HCT116 (cell line): ENCODE measurements around the gene NLN. TPM values are rescaled to one million over a fixed set of nuclear protein-coding genes. Genes with fewer than 3 reads are reported as not detected.

Experiments used
- ATAC-seq: fragments of 200-7000 bp; cut with Tn5 transposase; 2 replicates; pipeline ENCODE4 v1.9.1; 2020; ENCODE audit warnings: mild to moderate bottlenecking, moderate library complexity
- BruUV-seq: library from RNA; stranded (reverse); fragments of 400-500 nt; replicated peaks from 2 replicates; lab custom pipeline; 2021; lab: Mats Ljungman, UMichigan
- CTCF ChIA-PET: fragments of 300-600 bp; sonication (Branson Sonifier 250); formaldehyde crosslinking; loops from one replicate; lab custom pipeline; 2021; ENCODE audit warnings: antibody characterized with exemption; lab: Charles Lee
- POLR2A ChIA-PET: fragments of 300-600, 350-600 bp; sonication (Branson Sonifier 250); formaldehyde crosslinking; loops from one replicate; lab custom pipeline; 2021; ENCODE audit warnings: antibody characterized with exemption; lab: Charles Lee
- RAD21 ChIA-PET, 2 experiments: fragments of 300-600 bp; sonication (Branson Sonifier 250); formaldehyde crosslinking; loops; one replicate each; lab custom pipeline; 2023; ENCODE audit warnings: low total read pairs in 2 of 2; ENCODE audit not compliant: uncharacterized antibody in 2 of 2, unreplicated experiment in 2 of 2, low non-redundant PET in 1 of 2; lab: Charles Lee
- DNase-seq: peaks from one replicate; pipeline ENCODE4 v3.0.0-alpha.2; 2010; ENCODE audit warnings: low read depth, low spot score
- H2AFZ ChIP-seq: fragments of 200-600 bp; shearing (Covaris generic), sonication (generic); 2 replicates; pipeline ENCODE4 v1.6.1; 2017; ENCODE audit warnings: low read depth, mixed run types, mixed read lengths, antibody characterized with exemption, low read length; ENCODE audit not compliant: poor library complexity, severe bottlenecking
- H3K27ac ChIP-seq: 2 replicates; pipeline ENCODE4 v1.5.1; 2012; ENCODE audit warnings: low read depth, low read length
- H3K27me3 ChIP-seq: fragments of 200-600 bp; sonication (generic); 2 replicates; pipeline ENCODE4 v1.6.1; 2016; ENCODE audit warnings: mixed run types, low read length, mixed read lengths; ENCODE audit not compliant: insufficient read depth
- H3K36me3 ChIP-seq, 2 experiments: fragments of 200-500 bp in 1 of 2; fragments of 200-600 bp in 1 of 2; sonication (Bioruptor generic) in 1 of 2; sonication (generic) in 1 of 2; 2 replicates each; pipeline versions ENCODE4 v1.5.1 to v1.6.1; 2014 to 2016; ENCODE audit warnings: low read length in 2 of 2, inconsistent platforms in 1 of 2, mixed read lengths in 1 of 2, mixed run types in 1 of 2; ENCODE audit not compliant: insufficient read depth in 2 of 2, control insufficient read depth in 1 of 2
- H3K4me1 ChIP-seq, 2 experiments: fragments of 200-600 bp in 1 of 2; sonication (generic) in 1 of 2; 2 replicates each; pipeline versions ENCODE4 v1.5.1 to v1.6.1; 2012 to 2017; ENCODE audit warnings: low read length in 2 of 2, inconsistent platforms in 1 of 2, mild to moderate bottlenecking in 1 of 2, mixed read lengths in 1 of 2, mixed run types in 1 of 2, moderate library complexity in 1 of 2; ENCODE audit not compliant: insufficient read depth in 2 of 2, control insufficient read depth in 1 of 2
- H3K4me2 ChIP-seq: fragments of 200-600 bp; sonication (generic); 2 replicates; pipeline ENCODE4 v1.6.1; 2017; ENCODE audit warnings: mixed run types, low read length, mixed read lengths
- H3K4me3 ChIP-seq, 2 experiments: fragments of 200-600 bp in 1 of 2; sonication (generic) in 1 of 2; replicated peaks in 1 of 2; 2 replicates each; pipeline ENCODE4 v1.5.1; 2011 to 2016; ENCODE audit warnings: low read length in 2 of 2, control low read depth in 1 of 2, low read depth in 1 of 2, mild to moderate bottlenecking in 1 of 2, mixed read lengths in 1 of 2, mixed run types in 1 of 2
- H3K79me2 ChIP-seq: fragments of 200-600 bp; sonication (generic); 2 replicates; pipeline ENCODE4 v1.6.1; 2017; ENCODE audit warnings: mild to moderate bottlenecking, mixed run types, low read length, moderate library complexity, mixed read lengths; ENCODE audit not compliant: insufficient read depth
- H3K9ac ChIP-seq: fragments of 200-600 bp; sonication (generic); 2 replicates; pipeline ENCODE4 v1.6.1; 2016; ENCODE audit warnings: low read length, mixed read lengths
- H3K9me2 ChIP-seq: fragments of 200-600 bp; sonication (generic), shearing (Covaris generic); 2 replicates; pipeline ENCODE4 v1.6.1; 2017; ENCODE audit warnings: mixed run types, mild to moderate bottlenecking, moderate library complexity; ENCODE audit not compliant: insufficient read depth
- H3K9me3 ChIP-seq, 2 experiments: fragments of 200-500 bp in 1 of 2; fragments of 200-600 bp in 1 of 2; sonication (Bioruptor generic) in 1 of 2; sonication (generic) in 1 of 2; 2 replicates each; pipeline ENCODE4 v1.6.1; 2014 to 2017; ENCODE audit warnings: low read length in 2 of 2, mixed read lengths in 2 of 2, inconsistent platforms in 1 of 2, low read depth in 1 of 2, mild to moderate bottlenecking in 1 of 2, mixed run types in 1 of 2, moderate library complexity in 1 of 2; ENCODE audit not compliant: control insufficient read depth in 1 of 2, insufficient read depth in 1 of 2
- H4K20me1 ChIP-seq: fragments of 200-600 bp; sonication (generic), shearing (Covaris generic); 2 replicates; pipeline ENCODE4 v1.6.1; 2017; ENCODE audit warnings: mixed run types, mild to moderate bottlenecking, moderate library complexity; ENCODE audit not compliant: insufficient read depth
- CBX3 ChIP-seq: IDR thresholded peaks from 2 replicates; pipeline ENCODE4 v1.6.1; 2012; ENCODE audit warnings: low read depth
- CEBPB ChIP-seq: IDR thresholded peaks from 2 replicates; pipeline ENCODE4 v1.6.1; 2012; ENCODE audit warnings: low read depth
- CTCF ChIP-seq, 3 experiments: fragments of 200-600 bp in 1 of 3; sonication (generic) in 1 of 3; IDR thresholded peaks in 2 of 3; conservative IDR thresholded peaks in 1 of 3; 2 replicates each; pipeline ENCODE4 v1.5.1; 2012 to 2017; ENCODE audit warnings: low read depth in 2 of 3, low read length in 2 of 3, antibody characterized with exemption in 1 of 3, borderline replicate concordance in 1 of 3, control low read depth in 1 of 3, mild to moderate bottlenecking in 1 of 3, mixed read lengths in 1 of 3, mixed run types in 1 of 3, moderate library complexity in 1 of 3; ENCODE audit not compliant: insufficient read depth in 1 of 3
- ELF1 ChIP-seq: IDR thresholded peaks from 2 replicates; pipeline ENCODE4 v1.6.1; 2012; ENCODE audit warnings: low read depth, borderline replicate concordance
- EZH2 ChIP-seq: fragments of 200-600 bp; sonication (generic); IDR thresholded peaks from 2 replicates; pipeline ENCODE4 v1.6.1; 2017; ENCODE audit warnings: antibody characterized with exemption, mixed run types
- EZH2phosphoT487 ChIP-seq: fragments of 200-600 bp; IDR thresholded peaks from 2 replicates; pipeline ENCODE4 v1.6.1; 2018; ENCODE audit warnings: antibody characterized with exemption, borderline replicate concordance
- JUND ChIP-seq: IDR thresholded peaks from 2 replicates; pipeline ENCODE4 v1.6.1; 2012
- MAX ChIP-seq: IDR thresholded peaks from 2 replicates; pipeline ENCODE4 v1.6.1; 2012
- POLR2AphosphoS5 ChIP-seq: IDR thresholded peaks from 2 replicates; pipeline ENCODE4 v1.6.1; 2011; ENCODE audit warnings: mild to moderate bottlenecking, low read depth, low read length, moderate library complexity
- RAD21 ChIP-seq: IDR thresholded peaks from 2 replicates; pipeline ENCODE4 v1.6.1; 2012; ENCODE audit warnings: low read depth, mild to moderate bottlenecking
- SIN3A ChIP-seq: IDR thresholded peaks from 2 replicates; pipeline ENCODE4 v1.6.1; 2012; ENCODE audit warnings: low read depth
- SP1 ChIP-seq: IDR thresholded peaks from 2 replicates; pipeline ENCODE4 v1.6.1; 2012; ENCODE audit warnings: low read depth
- SRF ChIP-seq: IDR thresholded peaks from 2 replicates; pipeline ENCODE4 v1.6.1; 2012; ENCODE audit warnings: low read depth
- TCF7L2 ChIP-seq: IDR thresholded peaks from 2 replicates; pipeline ENCODE4 v1.7.0; 2011; ENCODE audit warnings: borderline replicate concordance, inconsistent platforms; ENCODE audit not compliant: insufficient read depth, insufficient read length; ENCODE audit errors: extremely low read depth
- YY1 ChIP-seq: IDR thresholded peaks from 2 replicates; pipeline ENCODE4 v1.6.1; 2011; ENCODE audit warnings: low read length, low read depth, moderate library complexity, mild to moderate bottlenecking; ENCODE audit not compliant: insufficient replicate concordance; ENCODE audit errors: extremely low read depth
- ZFX ChIP-seq: fragments of 450-650 bp; IDR thresholded peaks from 2 replicates; pipeline ENCODE4 v1.6.1; 2017
- ZNF274 ChIP-seq: fragments of 200-500 bp; sonication (Bioruptor generic); IDR thresholded peaks from 2 replicates; pipeline ENCODE4 v1.6.1; 2014; ENCODE audit warnings: mild to moderate bottlenecking, low read depth, low read length, inconsistent platforms
- intact Hi-C: fragments of 100-400 bp; cut with micrococcal nuclease; formaldehyde crosslinking; loops from 2 replicates; pipeline ENCODE4 v1.10.0; 2022
- total RNA-seq: library from RNA; stranded (reverse); gene quantifications from one replicate; pipeline ENCODE4 v1.2.1, GENCODE V29; 2021; ENCODE audit not compliant: unreplicated experiment
- TF ChIP-seq, protein P1 (sequence below): IDR thresholded peaks from 2 replicates; pipeline ENCODE4 v1.6.1; 2011; ENCODE audit warnings: mild to moderate bottlenecking, low read length, moderate library complexity; ENCODE audit not compliant: insufficient replicate concordance; ENCODE audit errors: extremely low read depth

The NLN gene
- total RNA-seq, 1 experiment from 2014 or later = 67.6 TPM

- intact Hi-C loops = no loop called here
- no peak overlapping the region for H3K4me3 ChIP-seq
- no peaks in the 10 kb centered on the region for H3K9me2 ChIP-seq
- RAD21 ChIA-PET = no interaction called here
- H2AFZ ChIP-seq = no peak overlapping the region
- H4K20me1 ChIP-seq = no peaks in the 10 kb centered on the region
- no peaks in the 10 kb centered on the region for H3K9me3 ChIP-seq
- no peak overlapping the region for H3K4me2 ChIP-seq
- no peak overlapping the region for H3K9ac ChIP-seq
- DNase-seq (no peak), ATAC-seq (no peak)
- no peaks in the 10 kb centered on the region for H3K27me3 ChIP-seq
- no peak overlapping the region for H3K27ac ChIP-seq
- no TSS peak for BruUV-seq
- TF ChIP-seq, protein P1, sequence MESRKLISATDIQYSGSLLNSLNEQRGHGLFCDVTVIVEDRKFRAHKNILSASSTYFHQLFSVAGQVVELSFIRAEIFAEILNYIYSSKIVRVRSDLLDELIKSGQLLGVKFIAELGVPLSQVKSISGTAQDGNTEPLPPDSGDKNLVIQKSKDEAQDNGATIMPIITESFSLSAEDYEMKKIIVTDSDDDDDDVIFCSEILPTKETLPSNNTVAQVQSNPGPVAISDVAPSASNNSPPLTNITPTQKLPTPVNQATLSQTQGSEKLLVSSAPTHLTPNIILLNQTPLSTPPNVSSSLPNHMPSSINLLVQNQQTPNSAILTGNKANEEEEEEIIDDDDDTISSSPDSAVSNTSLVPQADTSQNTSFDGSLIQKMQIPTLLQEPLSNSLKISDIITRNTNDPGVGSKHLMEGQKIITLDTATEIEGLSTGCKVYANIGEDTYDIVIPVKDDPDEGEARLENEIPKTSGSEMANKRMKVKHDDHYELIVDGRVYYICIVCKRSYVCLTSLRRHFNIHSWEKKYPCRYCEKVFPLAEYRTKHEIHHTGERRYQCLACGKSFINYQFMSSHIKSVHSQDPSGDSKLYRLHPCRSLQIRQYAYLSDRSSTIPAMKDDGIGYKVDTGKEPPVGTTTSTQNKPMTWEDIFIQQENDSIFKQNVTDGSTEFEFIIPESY = no peak
- TF ChIP-seq ZFX (no peak), EZH2 (no peak), ZNF274 (no peak), RAD21 (no peak), SIN3A (no peak), TCF7L2 (no peak), POLR2AphosphoS5 (no peak), EZH2phosphoT487 (no peak), SP1 (no peak), SRF (no peak), CEBPB (no peak), JUND (no peak), CBX3 (no peak), MAX (no peak), CTCF (IDR thresholded peaks at IDR 0.05 in 2 of 3, conservative IDR thresholded peaks at IDR 0.05 in 1 of 3; ENCODE audit: borderline replicate concordance in 1 of 3, insufficient read depth in 1 of 3, low read depth in 2 of 3, low read length in 2 of 3) (no peak), ELF1 (no peak), YY1 (no peak)
- POLR2A ChIA-PET = no interaction called here
- no peaks in the 10 kb centered on the region for H3K36me3 ChIP-seq
- no peaks in the 10 kb centered on the region for H3K79me2 ChIP-seq
- peaks cover 38 to 45% of the 10 kb centered on the region in 2 experiments for H3K4me1 ChIP-seq
- CTCF ChIA-PET = no interaction called here
Measured at GRCh38 chr5:65815161-65815560, 93.2 kb downstream of the NLN start.
